ENCODE measurements around the gene MEN1.

GRCh38 chr11:64832467-64833197 is 22.3 kb upstream of the MEN1 start:
- TF ChIP-seq FOXK2 (IDR thresholded peaks at IDR 0.05) (no peak), SP1 (IDR thresholded peaks at IDR 0.05) (no peak), FOXM1 (IDR thresholded peaks at IDR 0.05; ENCODE audit: borderline replicate concordance) (no peak)
